ENCODE results near the gene ATP6V1C2.

ATP6V1C2 gene

DNA sequence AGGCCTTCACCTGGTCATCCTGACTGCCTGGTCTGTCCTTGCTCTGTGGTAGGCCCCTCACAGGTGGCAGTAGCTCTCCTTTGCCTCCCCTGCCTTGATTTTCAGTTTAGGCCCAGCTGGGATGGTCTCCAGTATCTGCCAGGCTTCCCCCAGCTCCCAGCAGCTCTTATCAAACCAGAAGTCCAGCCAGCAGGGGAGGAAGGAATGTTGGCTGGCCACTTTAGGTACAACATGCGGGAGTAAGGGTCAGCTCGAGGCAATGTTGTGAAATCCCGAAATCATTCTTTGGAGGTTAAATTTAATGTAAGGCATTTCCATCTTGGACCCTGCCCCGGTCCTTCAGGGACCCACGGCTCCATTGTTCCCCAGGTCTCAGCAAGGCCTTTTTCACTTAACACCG lies 16.8 kb downstream of the ATP6V1C2 start:
- no peaks in the 10 kb centered on the region for H3K27me3 ChIP-seq (ENCODE audit: control insufficient read depth, insufficient read depth, low read length)
- no peak overlapping the region for H3K9ac ChIP-seq (ENCODE audit: low read length)
- H3K4me1 ChIP-seq (ENCODE audit: control insufficient read depth, low read depth, low read length), result no peaks in the 10 kb centered on the region
- H3K9me3 ChIP-seq (ENCODE audit: control insufficient read depth, low read depth, low read length), result no peaks in the 10 kb centered on the region
- H3K36me3 ChIP-seq (ENCODE audit: control insufficient read depth, low read depth, low read length), result no peaks in the 10 kb centered on the region
- H3K4me3 ChIP-seq (ENCODE audit: low read length), result no peak overlapping the region
- no peak overlapping the region for H3K27ac ChIP-seq (ENCODE audit: low read length)

DNA sequence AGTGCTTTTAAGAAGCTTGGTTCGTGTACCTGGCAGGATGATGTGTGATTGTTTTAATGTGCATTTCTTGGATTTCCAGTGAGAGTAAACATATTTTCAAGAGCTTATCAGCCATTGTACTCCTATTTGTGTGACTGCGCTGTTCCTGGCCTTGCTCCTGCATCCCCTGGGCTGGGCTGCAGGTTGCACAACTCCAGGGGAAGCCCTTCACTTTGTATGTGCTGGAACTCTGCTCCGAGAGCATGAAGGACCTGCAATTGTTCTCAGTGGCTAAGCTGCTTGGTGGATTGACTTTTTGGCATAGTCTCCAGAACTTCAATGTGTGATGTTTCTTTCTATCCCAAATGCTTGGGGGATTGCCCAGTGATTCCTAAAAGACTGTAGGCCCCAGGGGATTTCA lies 18.8 kb downstream of the ATP6V1C2 start:
- Histone ChIP-seq H3K9ac (ENCODE audit: low read length) (no peak overlapping the region), H3K4me3 (ENCODE audit: low read length) (no peak overlapping the region), H3K9me3 (ENCODE audit: control insufficient read depth, low read depth, low read length) (no peaks in the 10 kb centered on the region), H3K36me3 (ENCODE audit: control insufficient read depth, low read depth, low read length) (no peaks in the 10 kb centered on the region), H3K27me3 (ENCODE audit: control insufficient read depth, insufficient read depth, low read length) (no peaks in the 10 kb centered on the region), H3K27ac (ENCODE audit: low read length) (no peak overlapping the region), H3K4me1 (ENCODE audit: control insufficient read depth, low read depth, low read length) (no peaks in the 10 kb centered on the region)

DNA sequence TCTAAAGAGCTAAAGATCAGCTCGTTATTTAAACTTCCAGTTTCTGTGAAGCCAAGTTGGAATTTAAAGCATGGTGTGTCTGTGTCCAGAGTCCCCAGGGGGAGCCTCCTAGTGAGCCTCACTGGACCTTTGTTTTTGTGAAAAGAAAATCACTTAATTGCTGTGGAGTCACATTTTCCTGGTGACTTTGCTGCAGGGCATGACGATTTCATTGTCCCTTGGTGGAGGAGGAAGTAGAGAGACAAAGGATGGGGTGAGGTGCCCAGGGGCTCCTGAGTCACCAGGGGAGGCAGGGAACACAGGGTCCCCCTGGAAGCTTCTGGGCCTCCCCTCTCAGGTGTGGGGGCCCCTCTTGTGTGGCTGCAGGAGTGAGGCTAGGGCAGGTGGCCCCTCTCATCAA lies 19.7 kb downstream of the ATP6V1C2 start:
- no peaks in the 10 kb centered on the region for H3K9me3 ChIP-seq (ENCODE audit: control insufficient read depth, low read depth, low read length)
- H3K27me3 ChIP-seq (ENCODE audit: control insufficient read depth, insufficient read depth, low read length), result no peaks in the 10 kb centered on the region
- H3K4me3 ChIP-seq (ENCODE audit: low read length), result no peak overlapping the region
- no peaks in the 10 kb centered on the region for H3K36me3 ChIP-seq (ENCODE audit: control insufficient read depth, low read depth, low read length)
- H3K4me1 ChIP-seq (ENCODE audit: control insufficient read depth, low read depth, low read length), result no peaks in the 10 kb centered on the region
- H3K9ac ChIP-seq (ENCODE audit: low read length), result no peak overlapping the region
- no peak overlapping the region for H3K27ac ChIP-seq (ENCODE audit: low read length)

DNA sequence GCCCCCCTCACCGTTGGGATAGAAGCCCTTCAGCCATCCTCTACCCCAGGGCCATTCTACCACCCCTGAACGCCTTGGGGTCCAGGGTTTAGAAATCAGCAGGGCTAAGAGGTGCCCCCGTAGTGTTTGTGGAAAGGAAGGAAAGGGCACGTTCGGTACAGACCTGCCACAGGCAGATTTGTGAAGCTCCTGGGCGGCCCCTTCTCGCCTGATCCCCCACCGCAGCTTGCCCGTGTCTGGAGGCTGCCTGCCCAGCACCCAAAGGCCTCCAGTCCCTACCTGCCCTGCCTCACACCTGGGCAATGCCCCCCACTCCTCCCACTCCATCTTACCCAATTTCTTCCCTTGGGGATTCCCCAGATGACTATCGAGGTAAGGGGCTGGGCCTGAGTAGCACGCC lies 21.2 kb downstream of the ATP6V1C2 start:
- H3K36me3 ChIP-seq (ENCODE audit: control insufficient read depth, low read depth, low read length), result no peaks in the 10 kb centered on the region
- H3K27me3 ChIP-seq (ENCODE audit: control insufficient read depth, insufficient read depth, low read length), result no peaks in the 10 kb centered on the region
- no peaks in the 10 kb centered on the region for H3K9me3 ChIP-seq (ENCODE audit: control insufficient read depth, low read depth, low read length)
- H3K9ac ChIP-seq (ENCODE audit: low read length), result no peak overlapping the region
- no peak overlapping the region for H3K4me3 ChIP-seq (ENCODE audit: low read length)
- H3K4me1 ChIP-seq (ENCODE audit: control insufficient read depth, low read depth, low read length), result no peaks in the 10 kb centered on the region
- H3K27ac ChIP-seq (ENCODE audit: low read length), result no peak overlapping the region

GRCh38 chr2:10750610-10751009 lies 29.2 kb downstream of the ATP6V1C2 start:
- H3K36me3 ChIP-seq (ENCODE audit: control insufficient read depth, low read depth, low read length), result no peaks in the 10 kb centered on the region
- H3K4me3 ChIP-seq (ENCODE audit: low read length), result no peak overlapping the region
- H3K9ac ChIP-seq (ENCODE audit: low read length), result no peak overlapping the region
- no peak overlapping the region for H3K27ac ChIP-seq (ENCODE audit: low read length)
- no peaks in the 10 kb centered on the region for H3K4me1 ChIP-seq (ENCODE audit: control insufficient read depth, low read depth, low read length)
- H3K9me3 ChIP-seq (ENCODE audit: control insufficient read depth, low read depth, low read length), result no peaks in the 10 kb centered on the region
- no peaks in the 10 kb centered on the region for H3K27me3 ChIP-seq (ENCODE audit: control insufficient read depth, insufficient read depth, low read length)

GRCh38 chr2:10752236-10752635 lies 30.8 kb downstream of the ATP6V1C2 start:
- Histone ChIP-seq H3K9ac (ENCODE audit: low read length) (no peak overlapping the region), H3K9me3 (ENCODE audit: control insufficient read depth, low read depth, low read length) (no peaks in the 10 kb centered on the region), H3K27ac (ENCODE audit: low read length) (no peak overlapping the region), H3K36me3 (ENCODE audit: control insufficient read depth, low read depth, low read length) (no peaks in the 10 kb centered on the region), H3K4me3 (ENCODE audit: low read length) (no peak overlapping the region), H3K27me3 (ENCODE audit: control insufficient read depth, insufficient read depth, low read length) (no peaks in the 10 kb centered on the region), H3K4me1 (ENCODE audit: control insufficient read depth, low read depth, low read length) (no peaks in the 10 kb centered on the region)

DNA sequence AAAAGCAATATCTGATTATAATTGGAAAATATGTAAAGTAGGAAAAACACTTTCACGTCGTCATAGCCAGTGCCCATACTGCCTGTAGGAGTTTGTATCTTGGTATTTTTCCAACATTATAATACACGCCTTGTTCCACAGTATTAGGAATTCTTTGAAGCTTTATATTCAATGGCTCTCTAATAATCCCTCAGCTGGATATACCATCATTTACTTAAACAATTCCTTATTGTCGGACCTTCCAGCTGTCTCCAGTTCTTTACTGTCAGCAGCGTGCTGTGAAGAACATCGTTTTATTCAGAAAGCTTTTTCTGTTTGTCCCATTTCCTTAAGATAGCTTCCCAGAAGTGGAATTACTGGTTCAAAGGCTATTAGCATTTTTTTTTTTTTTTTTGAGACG lies 31.7 kb downstream of the ATP6V1C2 start:
- no peak overlapping the region for H3K4me3 ChIP-seq (ENCODE audit: low read length)
- H3K4me1 ChIP-seq (ENCODE audit: control insufficient read depth, low read depth, low read length), result no peaks in the 10 kb centered on the region
- H3K9me3 ChIP-seq (ENCODE audit: control insufficient read depth, low read depth, low read length), result no peaks in the 10 kb centered on the region
- H3K27ac ChIP-seq (ENCODE audit: low read length), result no peak overlapping the region
- H3K9ac ChIP-seq (ENCODE audit: low read length), result no peak overlapping the region
- no peaks in the 10 kb centered on the region for H3K27me3 ChIP-seq (ENCODE audit: control insufficient read depth, insufficient read depth, low read length)
- H3K36me3 ChIP-seq (ENCODE audit: control insufficient read depth, low read depth, low read length), result no peaks in the 10 kb centered on the region

DNA sequence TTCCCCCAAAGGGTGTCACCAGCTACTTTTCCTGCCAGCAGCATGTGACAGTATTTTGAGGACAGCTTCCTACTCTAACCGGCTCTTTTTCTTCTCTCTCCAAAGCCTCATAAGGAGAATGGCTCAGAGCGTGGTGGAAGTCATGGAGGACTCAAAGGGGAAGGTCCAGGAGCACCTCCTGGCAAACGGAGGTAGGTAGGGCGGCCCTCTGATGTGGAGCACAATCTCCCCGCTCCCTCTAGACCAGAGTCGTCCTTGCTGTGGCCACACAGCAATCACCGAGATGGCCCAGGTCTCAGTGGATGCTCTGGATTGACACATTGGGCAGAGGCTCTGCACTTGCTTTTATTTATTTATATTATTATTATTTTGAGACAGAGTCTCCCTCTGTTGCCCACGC lies 32.4 kb downstream of the ATP6V1C2 start:
- Histone ChIP-seq H3K27ac (ENCODE audit: low read length) (no peak overlapping the region), H3K36me3 (ENCODE audit: control insufficient read depth, low read depth, low read length) (no peaks in the 10 kb centered on the region), H3K9ac (ENCODE audit: low read length) (no peak overlapping the region), H3K4me1 (ENCODE audit: control insufficient read depth, low read depth, low read length) (no peaks in the 10 kb centered on the region), H3K27me3 (ENCODE audit: control insufficient read depth, insufficient read depth, low read length) (no peaks in the 10 kb centered on the region), H3K4me3 (ENCODE audit: low read length) (no peak overlapping the region), H3K9me3 (ENCODE audit: control insufficient read depth, low read depth, low read length) (no peaks in the 10 kb centered on the region)

DNA sequence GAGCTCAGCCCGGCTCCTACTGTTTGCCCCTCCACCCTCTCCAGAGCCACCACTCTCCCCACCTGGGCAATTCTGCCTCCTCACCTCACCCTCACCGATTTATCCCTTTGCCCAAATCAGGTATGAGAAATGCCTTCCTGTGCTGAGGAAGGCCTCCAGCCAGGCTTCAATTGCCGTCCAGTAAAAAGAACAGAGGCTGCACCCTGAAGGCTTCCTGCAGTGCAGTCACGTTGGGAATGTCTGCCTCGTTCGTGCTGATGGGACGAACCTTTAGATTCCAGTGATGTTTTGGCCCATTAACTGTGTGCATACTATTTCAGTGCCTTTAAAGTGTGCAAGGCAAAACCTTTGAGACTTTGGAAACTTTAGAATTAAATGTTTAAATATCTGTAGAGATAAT lies 34.2 kb downstream of the ATP6V1C2 start:
- no peak overlapping the region for H3K27ac ChIP-seq (ENCODE audit: low read length)
- no peak overlapping the region for H3K4me3 ChIP-seq (ENCODE audit: low read length)
- H3K4me1 ChIP-seq (ENCODE audit: control insufficient read depth, low read depth, low read length), result no peaks in the 10 kb centered on the region
- no peaks in the 10 kb centered on the region for H3K27me3 ChIP-seq (ENCODE audit: control insufficient read depth, insufficient read depth, low read length)
- no peaks in the 10 kb centered on the region for H3K9me3 ChIP-seq (ENCODE audit: control insufficient read depth, low read depth, low read length)
- H3K9ac ChIP-seq (ENCODE audit: low read length), result no peak overlapping the region
- no peaks in the 10 kb centered on the region for H3K36me3 ChIP-seq (ENCODE audit: control insufficient read depth, low read depth, low read length)

- Histone ChIP-seq H3K9me3 (ENCODE audit: control insufficient read depth, low read depth, low read length) (no peaks in the 10 kb centered on the region), H3K27me3 (ENCODE audit: control insufficient read depth, insufficient read depth, low read length) (no peaks in the 10 kb centered on the region), H3K36me3 (ENCODE audit: control insufficient read depth, low read depth, low read length) (no peaks in the 10 kb centered on the region), H3K9ac (ENCODE audit: low read length) (no peak overlapping the region), H3K4me3 (ENCODE audit: low read length) (no peak overlapping the region), H3K27ac (ENCODE audit: low read length) (no peak overlapping the region), H3K4me1 (ENCODE audit: control insufficient read depth, low read depth, low read length) (no peaks in the 10 kb centered on the region)
Observed at GRCh38 chr2:10757814-10758286, 36.4 kb downstream of the ATP6V1C2 start.

DNA sequence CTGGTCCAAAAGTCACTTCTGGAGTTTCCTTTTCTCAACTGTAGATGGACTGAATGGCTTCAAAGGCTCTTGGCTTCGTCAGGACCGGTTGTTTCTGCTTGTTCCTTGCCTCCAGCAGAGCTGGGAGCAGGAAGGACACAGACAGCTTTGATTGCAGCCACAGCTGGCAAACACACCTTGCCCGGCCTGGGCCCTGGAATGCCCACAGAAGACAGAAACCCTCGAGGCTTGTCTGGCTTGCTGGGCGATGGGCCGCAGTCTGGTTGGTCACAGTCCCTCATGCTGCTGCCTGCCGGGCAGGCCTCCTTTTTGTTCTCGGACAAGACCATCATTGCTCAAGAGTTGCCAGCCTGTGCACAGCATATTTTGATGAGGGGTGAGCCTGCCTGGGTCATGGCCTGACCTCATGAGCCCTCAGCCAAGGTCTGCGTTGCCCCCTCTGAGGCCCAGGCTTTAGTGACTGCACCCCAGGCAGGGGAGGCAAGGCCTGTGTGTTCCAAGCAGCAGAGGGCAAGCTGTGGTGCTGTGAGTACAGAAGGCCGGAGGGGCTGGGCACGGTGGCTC lies 37.8 kb downstream of the ATP6V1C2 start:
- Histone ChIP-seq H3K36me3 (ENCODE audit: control insufficient read depth, low read depth, low read length) (no peaks in the 10 kb centered on the region), H3K4me1 (ENCODE audit: control insufficient read depth, low read depth, low read length) (no peaks in the 10 kb centered on the region), H3K9ac (ENCODE audit: low read length) (no peak overlapping the region), H3K27me3 (ENCODE audit: control insufficient read depth, insufficient read depth, low read length) (no peaks in the 10 kb centered on the region), H3K27ac (ENCODE audit: low read length) (no peak overlapping the region), H3K9me3 (ENCODE audit: control insufficient read depth, low read depth, low read length) (no peaks in the 10 kb centered on the region), H3K4me3 (ENCODE audit: low read length) (no peak overlapping the region)

DNA sequence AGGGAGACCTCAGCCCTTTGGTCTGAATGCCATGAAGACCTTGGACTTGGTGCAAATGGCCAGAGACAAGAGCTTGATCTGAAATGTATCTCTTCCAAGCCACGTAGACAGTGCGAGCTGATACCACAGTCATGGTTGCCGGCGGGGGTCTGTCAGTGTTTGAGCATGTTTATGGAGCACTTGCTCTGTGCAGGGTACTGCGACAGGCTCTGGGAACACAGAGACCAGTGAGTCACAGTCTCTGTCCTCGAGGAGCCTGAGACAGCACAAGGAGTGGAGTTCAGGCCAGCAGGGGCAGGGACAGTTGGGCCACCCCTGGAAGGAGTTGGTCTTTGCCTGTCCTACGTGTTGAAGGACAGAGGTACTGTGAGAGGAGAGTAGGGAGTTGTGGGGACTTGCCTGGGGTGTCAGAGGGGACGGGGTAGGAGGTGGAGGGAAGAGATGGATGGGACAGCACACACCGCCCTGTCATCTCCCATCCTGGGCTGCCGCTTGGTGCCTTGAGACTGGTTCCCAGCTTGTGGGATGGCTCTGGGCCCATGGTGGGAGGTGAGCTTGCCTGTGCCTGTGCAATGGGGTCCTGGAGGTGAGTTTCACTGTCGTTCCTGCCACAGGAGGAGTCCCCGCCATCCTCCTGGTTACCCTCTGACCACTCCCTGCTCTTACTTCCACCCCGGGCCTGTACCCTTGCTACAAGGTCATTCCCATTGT lies 39.5 kb downstream of the ATP6V1C2 start:
- Histone ChIP-seq H3K9me3 (ENCODE audit: control insufficient read depth, low read depth, low read length) (no peaks in the 10 kb centered on the region), H3K4me3 (ENCODE audit: low read length) (no peak overlapping the region), H3K9ac (ENCODE audit: low read length) (no peak overlapping the region), H3K36me3 (ENCODE audit: control insufficient read depth, low read depth, low read length) (no peaks in the 10 kb centered on the region), H3K27me3 (ENCODE audit: control insufficient read depth, insufficient read depth, low read length) (no peaks in the 10 kb centered on the region), H3K4me1 (ENCODE audit: control insufficient read depth, low read depth, low read length) (no peaks in the 10 kb centered on the region), H3K27ac (ENCODE audit: low read length) (no peak overlapping the region)
